Calu3 (cell line): ENCODE measurements around the gene NRG4. TPM values are rescaled to one million over a fixed set of nuclear protein-coding genes. Genes with fewer than 3 reads are reported as not detected.

Experiments
- BruUV-seq: library from RNA; stranded (reverse); fragments of 400-500 nt; replicated peaks from 2 replicates; lab custom pipeline; 2021; lab: Mats Ljungman, UMichigan
- CTCF ChIA-PET: fragments of 300-600 bp; sonication (Branson Sonifier 250); formaldehyde crosslinking; loops from one replicate; lab custom pipeline; 2022; ENCODE audit warnings: antibody characterized with exemption; lab: Charles Lee
- DNase-seq: peaks from one replicate; pipeline ENCODE4 v3.0.0; 2022
- H3K27ac Mint-ChIP-seq: one replicate; pipeline ENCODE4 v1.8.0; 2022; ENCODE audit warnings: mixed read lengths; ENCODE audit not compliant: unreplicated experiment
- H3K27me3 Mint-ChIP-seq: one replicate; pipeline ENCODE4 v1.8.0; 2022; ENCODE audit warnings: mixed read lengths; ENCODE audit not compliant: unreplicated experiment
- H3K36me3 Mint-ChIP-seq: one replicate; pipeline ENCODE4 v1.8.0; 2022; ENCODE audit warnings: mild to moderate bottlenecking, moderate library complexity, mixed read lengths; ENCODE audit not compliant: insufficient read depth, unreplicated experiment
- H3K4me1 Mint-ChIP-seq: one replicate; pipeline ENCODE4 v1.8.0; 2022; ENCODE audit warnings: mild to moderate bottlenecking, low read depth, mixed read lengths; ENCODE audit not compliant: unreplicated experiment
- H3K4me3 Mint-ChIP-seq: one replicate; pipeline ENCODE4 v1.8.0; 2022; ENCODE audit warnings: mild to moderate bottlenecking, low read depth, moderate library complexity, mixed read lengths; ENCODE audit not compliant: unreplicated experiment
- H3K9me3 Mint-ChIP-seq: one replicate; pipeline ENCODE4 v1.8.0; 2022; ENCODE audit warnings: low read depth, mixed read lengths; ENCODE audit not compliant: unreplicated experiment
- intact Hi-C: fragments of 100-400 bp; cut with micrococcal nuclease; formaldehyde crosslinking; loops from one replicate; pipeline ENCODE4 v1.10.0; 2022; ENCODE audit not compliant: unreplicated experiment
- total RNA-seq: library from RNA; stranded (reverse); gene quantifications from 2 replicates; pipeline ENCODE4 v1.2.3, GENCODE V29; 2022
- TF ChIP-seq, protein P1 (sequence below): fragments of 200-600 bp; IDR thresholded peaks from one replicate; pipeline ENCODE4 v1.8.0; 2022; ENCODE audit warnings: antibody characterized with exemption; ENCODE audit not compliant: unreplicated experiment

NRG4 gene
- total RNA-seq, 1 experiment from 2014 or later = 0.09 TPM

DNA sequence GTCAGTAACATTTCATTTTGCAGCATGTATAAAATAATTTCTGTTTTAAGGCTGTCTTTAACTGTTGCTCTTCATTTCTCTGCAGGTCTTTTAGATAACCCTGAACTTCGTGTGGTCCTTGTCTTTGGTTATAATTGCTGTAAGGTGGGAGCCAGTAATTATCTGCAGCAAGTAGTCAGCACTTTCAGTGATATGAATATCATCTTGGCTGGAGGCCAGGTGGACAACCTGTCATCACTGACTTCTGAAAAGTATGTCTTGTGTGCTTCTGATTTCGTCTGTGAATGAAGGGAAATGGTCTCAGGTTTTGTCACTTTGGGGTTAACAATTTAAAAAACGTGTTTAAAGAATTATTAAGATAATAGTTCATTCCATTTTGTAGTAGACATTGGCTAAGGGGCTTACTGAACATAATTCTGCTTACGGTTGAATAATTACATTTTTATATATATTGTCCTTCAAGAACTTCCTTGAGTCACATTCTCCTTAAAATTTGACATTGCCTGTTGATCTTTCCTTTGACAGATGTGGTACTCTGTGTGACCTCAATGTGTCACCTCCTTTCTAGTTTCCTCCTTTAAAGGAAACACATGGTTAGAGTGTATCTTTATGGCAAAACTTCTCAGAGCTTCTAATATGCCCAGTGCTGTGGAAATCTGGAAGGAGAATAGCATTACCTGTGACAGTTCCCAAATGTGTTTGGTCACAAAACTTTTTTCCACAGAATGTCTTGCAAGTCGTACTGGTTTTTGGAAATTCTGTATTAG, 82.2 kb downstream of the NRG4 start:
- intact Hi-C loops = loop anchor here (2.0 kb wide), 1 partner anchor 209 kb away; no protein-coding TSS in a partner anchor
- BruUV-seq = no TSS peak

DNA sequence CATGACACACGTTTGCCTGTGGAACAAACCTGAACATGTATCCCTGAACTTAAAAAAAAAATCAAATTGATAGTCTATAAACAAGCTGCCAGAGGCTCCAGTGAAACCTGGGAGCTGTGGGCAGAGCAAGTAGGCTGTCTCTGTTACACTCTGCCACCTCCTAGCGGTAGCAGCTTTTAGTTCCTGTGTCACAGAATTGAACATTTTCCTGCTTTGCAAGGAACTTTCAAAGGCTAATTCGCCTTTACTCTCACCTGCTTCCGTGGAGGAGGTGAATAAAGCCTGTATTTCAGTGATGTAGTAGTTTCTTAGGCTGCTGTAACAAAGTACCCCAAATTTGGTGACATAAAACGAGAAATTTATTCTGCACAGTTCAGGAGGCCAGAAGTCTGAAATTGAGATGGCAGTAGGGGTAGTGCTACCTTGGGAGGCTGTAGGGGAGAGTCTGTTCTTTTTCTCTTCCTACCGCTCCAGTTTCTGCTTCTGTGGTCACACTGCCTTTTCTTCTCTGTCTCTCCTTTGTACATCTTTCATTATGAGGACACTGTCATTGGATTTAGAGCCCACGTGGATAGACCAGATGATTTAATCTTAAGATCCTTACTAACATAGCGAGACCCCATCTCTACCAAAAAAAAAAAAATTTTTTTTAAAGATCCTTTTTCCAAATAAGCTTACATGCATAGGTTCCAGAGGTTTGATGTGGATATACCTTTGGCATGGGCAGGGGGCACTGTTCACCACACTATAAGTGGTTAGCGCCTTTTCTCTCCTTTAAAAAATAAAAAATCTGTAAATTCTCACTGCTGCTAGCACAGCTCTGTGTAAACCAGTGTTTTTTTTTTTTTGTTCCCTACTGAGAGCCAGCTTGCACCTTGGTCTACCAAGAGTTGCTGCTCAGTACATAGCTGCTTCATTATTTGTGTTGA, 83.3 kb downstream of the NRG4 start:
- TF ChIP-seq, protein P1, sequence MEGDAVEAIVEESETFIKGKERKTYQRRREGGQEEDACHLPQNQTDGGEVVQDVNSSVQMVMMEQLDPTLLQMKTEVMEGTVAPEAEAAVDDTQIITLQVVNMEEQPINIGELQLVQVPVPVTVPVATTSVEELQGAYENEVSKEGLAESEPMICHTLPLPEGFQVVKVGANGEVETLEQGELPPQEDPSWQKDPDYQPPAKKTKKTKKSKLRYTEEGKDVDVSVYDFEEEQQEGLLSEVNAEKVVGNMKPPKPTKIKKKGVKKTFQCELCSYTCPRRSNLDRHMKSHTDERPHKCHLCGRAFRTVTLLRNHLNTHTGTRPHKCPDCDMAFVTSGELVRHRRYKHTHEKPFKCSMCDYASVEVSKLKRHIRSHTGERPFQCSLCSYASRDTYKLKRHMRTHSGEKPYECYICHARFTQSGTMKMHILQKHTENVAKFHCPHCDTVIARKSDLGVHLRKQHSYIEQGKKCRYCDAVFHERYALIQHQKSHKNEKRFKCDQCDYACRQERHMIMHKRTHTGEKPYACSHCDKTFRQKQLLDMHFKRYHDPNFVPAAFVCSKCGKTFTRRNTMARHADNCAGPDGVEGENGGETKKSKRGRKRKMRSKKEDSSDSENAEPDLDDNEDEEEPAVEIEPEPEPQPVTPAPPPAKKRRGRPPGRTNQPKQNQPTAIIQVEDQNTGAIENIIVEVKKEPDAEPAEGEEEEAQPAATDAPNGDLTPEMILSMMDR = no peak
- intact Hi-C loops = loop anchor here (2.0 kb wide), 1 partner anchor 210 kb away; no protein-coding TSS in a partner anchor
- no peak for DNase-seq
- Mint-ChIP-seq H3K27ac (no peak overlapping the region), H3K4me1 (peaks cover 7% of the 10 kb centered on the region), H3K9me3 (no peaks in the 10 kb centered on the region), H3K36me3 (peaks cover 21% of the 10 kb centered on the region), H3K27me3 (no peaks in the 10 kb centered on the region), H3K4me3 (no peak overlapping the region)
- CTCF ChIA-PET = interaction anchor here (0.6 to 1.8 kb wide), 4 partner anchors 119 to 219 kb away, joined by 3 to 12 read pairs (median 4); no protein-coding TSS in a partner anchor
- BruUV-seq = no TSS peak

More for the DNA sequence above, 82.2 kb downstream of the NRG4 start:
- DNase-seq = no peak
- TF ChIP-seq, protein P1 = no peak
- Mint-ChIP-seq H3K4me1 (no peaks in the 10 kb centered on the region), H3K4me3 (no peak overlapping the region), H3K36me3 (peaks cover 21% of the 10 kb centered on the region), H3K27me3 (no peaks in the 10 kb centered on the region), H3K27ac (no peak overlapping the region), H3K9me3 (no peaks in the 10 kb centered on the region)
- CTCF ChIA-PET = interaction anchor here (1.8 kb wide), 1 partner anchor 209 kb away, joined by 12 read pairs; no protein-coding TSS in a partner anchor

- H3K4me1 Mint-ChIP-seq = peaks cover 17% of the 10 kb centered on the region
- no TSS peak for BruUV-seq
- TF ChIP-seq, protein P1 = no peak
- intact Hi-C loops = no loop called here
- no peak for DNase-seq
- CTCF ChIA-PET = no interaction called here
- H3K9me3 Mint-ChIP-seq = no peaks in the 10 kb centered on the region
- no peaks in the 10 kb centered on the region for H3K27me3 Mint-ChIP-seq
- H3K27ac Mint-ChIP-seq = no peak overlapping the region
- no peak overlapping the region for H3K4me3 Mint-ChIP-seq
- peaks cover 19% of the 10 kb centered on the region for H3K36me3 Mint-ChIP-seq
Measured at GRCh38 chr15:75927601-75928000, 84.6 kb downstream of the NRG4 start.

GRCh38 chr15:75926931-75927330, 85.3 kb downstream of the NRG4 start:
- Mint-ChIP-seq H3K27me3 (no peaks in the 10 kb centered on the region), H3K36me3 (peaks cover 22% of the 10 kb centered on the region), H3K9me3 (no peaks in the 10 kb centered on the region), H3K27ac (no peak overlapping the region), H3K4me3 (no peak overlapping the region), H3K4me1 (peaks cover 24% of the 10 kb centered on the region)
- CTCF ChIA-PET = no interaction called here
- TF ChIP-seq, protein P1 = no peak
- intact Hi-C loops = no loop called here
- DNase-seq = no peak
- BruUV-seq = no TSS peak
